PC-3 (cell line): Measurements from ENCODE around the gene YKT6. TPM values are rescaled to one million over a fixed set of nuclear protein-coding genes. Genes with fewer than 3 reads are reported as not detected.

Experiments
- ATAC-seq: fragments of 200-7000 bp; cut with Tn5 transposase; 2 replicates; pipeline ENCODE4 v1.9.1; 2020; ENCODE audit warnings: mild to moderate bottlenecking, moderate library complexity
- BruUV-seq: library from RNA; stranded (reverse); fragments of 400-500 nt; replicated peaks from 2 replicates; lab custom pipeline; 2021; lab: Mats Ljungman, UMichigan
- CTCF ChIA-PET: fragments of 300-600 bp; sonication (Branson Sonifier 250); formaldehyde crosslinking; loops from one replicate; lab custom pipeline; 2022; ENCODE audit warnings: antibody characterized with exemption; lab: Charles Lee
- POLR2A ChIA-PET: fragments of 300-600 bp; sonication (Branson Sonifier 250); formaldehyde crosslinking; loops from one replicate; lab custom pipeline; 2022; ENCODE audit warnings: antibody characterized with exemption; ENCODE audit not compliant: unreplicated experiment; lab: Charles Lee
- DNase-seq: peaks from one replicate; pipeline ENCODE4 v3.0.0-alpha.2; 2015
- H2AFZ ChIP-seq: fragments of 300-600 bp; sonication (generic); 2 replicates; pipeline ENCODE4 v1.6.0; 2016; ENCODE audit warnings: antibody characterized with exemption, low read length
- H3F3A ChIP-seq: fragments of 300-600 bp; sonication (generic); one replicate; pipeline ENCODE4 v1.6.0; 2017; ENCODE audit warnings: antibody characterized with exemption, low read length, control low read depth, mild to moderate bottlenecking; ENCODE audit not compliant: unreplicated experiment
- H3K27ac ChIP-seq: fragments of 300-600 bp; sonication (generic); 2 replicates; pipeline ENCODE4 v1.5.1; 2016; ENCODE audit warnings: mild to moderate bottlenecking, low read length
- H3K27me3 ChIP-seq: fragments of 300-600 bp; sonication (generic); 2 replicates; pipeline ENCODE4 v1.6.1; 2016; ENCODE audit warnings: low read length, mixed read lengths
- H3K36me3 ChIP-seq: fragments of 300-600 bp; sonication (generic); 2 replicates; pipeline ENCODE4 v1.6.1; 2016; ENCODE audit warnings: low read depth, mixed run types, low read length, mixed read lengths
- H3K4me1 ChIP-seq: fragments of 300-600 bp; sonication (generic); 2 replicates; pipeline ENCODE4 v1.5.1; 2016; ENCODE audit warnings: low read length; ENCODE audit not compliant: insufficient read depth
- H3K4me2 ChIP-seq: fragments of 300-600 bp; sonication (generic); 2 replicates; pipeline ENCODE4 v1.6.0; 2016; ENCODE audit warnings: low read length
- H3K4me3 ChIP-seq: fragments of 300-600 bp; sonication (generic); 2 replicates; pipeline ENCODE4 v1.5.1; 2016; ENCODE audit warnings: mild to moderate bottlenecking, low read length, mixed read lengths
- H3K79me2 ChIP-seq: fragments of 300-600 bp; sonication (generic); 2 replicates; pipeline ENCODE4 v1.6.1; 2017; ENCODE audit warnings: low read length, mixed read lengths
- H3K9ac ChIP-seq: fragments of 300-600 bp; sonication (generic); 2 replicates; pipeline ENCODE4 v1.6.0; 2016; ENCODE audit warnings: mild to moderate bottlenecking, low read length
- H3K9me2 ChIP-seq: fragments of 300-600 bp; sonication (generic); replicated peaks from 2 replicates; pipeline ENCODE4 v1.6.1; 2016; ENCODE audit warnings: mixed run types, low read length, mixed read lengths
- H3K9me3 ChIP-seq: fragments of 300-600 bp; sonication (generic); 2 replicates; pipeline ENCODE4 v1.6.1; 2016; ENCODE audit warnings: low read length, mixed read lengths
- H4K20me1 ChIP-seq: fragments of 300-600 bp; sonication (generic); 2 replicates; pipeline ENCODE4 v1.6.1; 2016; ENCODE audit warnings: low read length, mixed read lengths
- CTCF ChIP-seq: fragments of 300-600 bp; sonication (generic); conservative IDR thresholded peaks from 2 replicates; pipeline ENCODE4 v1.5.1; 2017; ENCODE audit warnings: antibody characterized with exemption, low read depth, mild to moderate bottlenecking, low read length
- EZH2 ChIP-seq: fragments of 300-600 bp; sonication (generic); IDR thresholded peaks from one replicate; pipeline ENCODE4 v1.6.1; 2017; ENCODE audit warnings: antibody characterized with exemption, mild to moderate bottlenecking, low read length; ENCODE audit not compliant: unreplicated experiment
- EZH2phosphoT487 ChIP-seq: fragments of 300-600 bp; sonication (generic); IDR thresholded peaks from 2 replicates; pipeline ENCODE4 v1.6.1; 2018; ENCODE audit warnings: mild to moderate bottlenecking, antibody characterized with exemption, low read length, borderline replicate concordance
- intact Hi-C: fragments of 100-400 bp; cut with micrococcal nuclease; formaldehyde crosslinking; loops from 2 replicates; pipeline ENCODE4 v1.9.0; 2023
- total RNA-seq: library from RNA; depleted of rRNA; stranded (reverse); fragments of >200 nt; gene quantifications from 2 replicates; pipeline ENCODE4 v1.2.3, GENCODE V29; 2014

Gene YKT6
- total RNA-seq, 1 experiment from 2014 or later = 133 TPM

GRCh38 chr7:44220358-44221112, 19.8 kb downstream of the YKT6 start:
- TF ChIP-seq CTCF (no peak), EZH2 (no peak), EZH2phosphoT487 (no peak)

GRCh38 chr7:44221231-44221791, 20.5 kb downstream of the YKT6 start:
- H2AFZ ChIP-seq = no peak overlapping the region
- H3K36me3 ChIP-seq = no peaks in the 10 kb centered on the region
- no peak overlapping the region for H3K4me2 ChIP-seq
- TF ChIP-seq CTCF = no peak
- TF ChIP-seq EZH2phosphoT487 = no peak
- TF ChIP-seq EZH2 = no peak
- no peak overlapping the region for H3K9ac ChIP-seq
- no peaks in the 10 kb centered on the region for H3F3A ChIP-seq
- no peak overlapping the region for H3K27ac ChIP-seq
- no peaks in the 10 kb centered on the region for H3K79me2 ChIP-seq
- no peaks in the 10 kb centered on the region for H3K9me3 ChIP-seq
- no peaks in the 10 kb centered on the region for H3K9me2 ChIP-seq
- H4K20me1 ChIP-seq = no peaks in the 10 kb centered on the region
- DNase-seq = no peak
- no peak overlapping the region for H3K4me3 ChIP-seq
- no peaks in the 10 kb centered on the region for H3K4me1 ChIP-seq
- ChIA-PET POLR2A (no interaction called here), CTCF (no interaction called here)
- ATAC-seq = no peak
- H3K27me3 ChIP-seq = no peaks in the 10 kb centered on the region
- intact Hi-C loops = no loop called here
- BruUV-seq = no TSS peak

More at GRCh38 chr7:44220358-44221112, 19.8 kb downstream of the YKT6 start:
- H3K4me3 ChIP-seq = no peak overlapping the region
- no peak overlapping the region for H3K27ac ChIP-seq
- ChIA-PET POLR2A (no interaction called here), CTCF (no interaction called here)
- H3K9ac ChIP-seq = no peak overlapping the region
- no peaks in the 10 kb centered on the region for H3K27me3 ChIP-seq
- no peak overlapping the region for H2AFZ ChIP-seq
- no peaks in the 10 kb centered on the region for H4K20me1 ChIP-seq
- no peaks in the 10 kb centered on the region for H3F3A ChIP-seq
- H3K79me2 ChIP-seq = no peaks in the 10 kb centered on the region
- ATAC-seq (no peak), DNase-seq (no peak)
- intact Hi-C loops = no loop called here
- H3K4me2 ChIP-seq = no peak overlapping the region
- no TSS peak for BruUV-seq
- H3K36me3 ChIP-seq = no peaks in the 10 kb centered on the region
- H3K9me3 ChIP-seq = no peaks in the 10 kb centered on the region
- no peaks in the 10 kb centered on the region for H3K4me1 ChIP-seq
- H3K9me2 ChIP-seq = no peaks in the 10 kb centered on the region

GRCh38 chr7:44222074-44222473, 21.3 kb downstream of the YKT6 start:
- DNase-seq (no peak), ATAC-seq (no peak)
- Histone ChIP-seq H3K27me3 (no peaks in the 10 kb centered on the region), H3K4me1 (no peaks in the 10 kb centered on the region), H4K20me1 (no peaks in the 10 kb centered on the region), H3K4me2 (no peak overlapping the region), H3K79me2 (no peaks in the 10 kb centered on the region), H3K9me2 (no peaks in the 10 kb centered on the region), H3K36me3 (no peaks in the 10 kb centered on the region), H3K9ac (no peak overlapping the region), H2AFZ (no peak overlapping the region), H3K9me3 (no peaks in the 10 kb centered on the region), H3K27ac (no peak overlapping the region), H3K4me3 (no peak overlapping the region), H3F3A (no peaks in the 10 kb centered on the region)
- CTCF ChIA-PET = no interaction called here
- POLR2A ChIA-PET = no interaction called here
- TF ChIP-seq EZH2phosphoT487 (no peak), EZH2 (no peak), CTCF (no peak)
- intact Hi-C loops = no loop called here
- no TSS peak for BruUV-seq
